Measurements from ENCODE around the gene KDM2A.

DNA sequence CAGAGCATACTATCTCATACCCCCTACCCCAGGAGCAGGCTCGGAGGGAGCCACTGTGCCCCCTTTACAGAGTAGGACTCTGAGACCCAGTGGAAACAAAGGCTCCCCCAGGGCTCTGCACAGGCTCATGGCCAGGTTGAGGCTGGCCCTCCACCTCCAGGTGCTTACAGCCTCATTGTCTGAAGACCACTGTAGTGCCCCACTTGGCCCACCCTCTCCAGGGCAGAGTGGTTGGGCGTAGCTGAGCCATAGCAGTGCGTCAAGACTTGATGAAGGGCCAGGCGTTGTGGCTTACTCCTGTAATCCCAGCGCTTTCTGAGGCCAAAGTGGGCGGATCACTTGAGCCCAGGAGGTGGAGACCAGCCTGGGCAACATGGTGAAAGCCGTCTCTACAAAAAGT, 171.7 kb downstream of the KDM2A start:
- TF ChIP-seq CTCF (IDR thresholded peaks at IDR 0.05) (no peak), EZH2 (IDR thresholded peaks at IDR 0.05; ENCODE audit: borderline replicate concordance, insufficient read depth, low read depth, low read length, poor library complexity, severe bottlenecking) (no peak)

Measured in B cell (primary cell).